ENCODE results near the gene GNL1. TPM values are rescaled to one million over a fixed set of nuclear protein-coding genes. Genes with fewer than 3 reads are reported as not detected.
"Not testable (repeated sequence)": the region's sequence is repeated elsewhere in the genome, so short reads cannot be mapped to it uniquely, and the experiment has no call there.

The GNL1 gene
- total and polyA plus RNA-seq, 4 experiments from 2014 or later = 37.4 to 83.9 (median 67.4) TPM

- ChIA-PET POLR2A (ENCODE audit: partially characterized antibody) (interaction anchor here (0.7 to 8.5 kb wide), 18 partner anchors 7 to 148 kb away, joined by 3 to 132 read pairs (median 12); partner anchors contain the start of genes ABCF1, GNL1, HLA-E and MRPS18B), CTCF (ENCODE audit: partially characterized antibody) (interaction anchor here (0.8 to 10.7 kb wide), 15 partner anchors 7 to 145 kb away, joined by 3 to 242 read pairs (median 12); partner anchors contain the start of gene MDC1)
- peaks cover 44% of the 10 kb centered on the region for H3K36me3 ChIP-seq (ENCODE audit: insufficient read depth, low read length)
- Mint-ChIP-seq H3K36me3 (peaks cover 21 to 47% of the 10 kb centered on the region in 2 donors), H3K27ac (no peak overlapping the region), H3K27me3 (no peaks in the 10 kb centered on the region), H3K4me1 (peaks cover 9 to 28% (median 17%) of the 10 kb centered on the region in 4 donors), H3K4me3 (no peak overlapping the region), H3K9me3 (no peaks in the 10 kb centered on the region)
- no peaks in the 10 kb centered on the region for H3K27me3 ChIP-seq (ENCODE audit: insufficient read depth, low read length)
- H3K27ac ChIP-seq (ENCODE audit: low read depth, low read length) = no peak overlapping the region
- H3K9me3 ChIP-seq (ENCODE audit: control insufficient read depth in 1 of 2, low read length in 2 of 2) = no peaks in the 10 kb centered on the region
- no peak overlapping the region for H3K4me3 ChIP-seq (ENCODE audit: low read length in 2 of 2)
- no peaks in the 10 kb centered on the region for H3K4me1 ChIP-seq (ENCODE audit: insufficient read depth, low read length)
- DNase-seq = no peak
- intact Hi-C loops (cut with micrococcal nuclease) = no loop called here
Observed at GRCh38 chr6:30598912-30599624, 42.8 kb upstream of the GNL1 start.

DNA sequence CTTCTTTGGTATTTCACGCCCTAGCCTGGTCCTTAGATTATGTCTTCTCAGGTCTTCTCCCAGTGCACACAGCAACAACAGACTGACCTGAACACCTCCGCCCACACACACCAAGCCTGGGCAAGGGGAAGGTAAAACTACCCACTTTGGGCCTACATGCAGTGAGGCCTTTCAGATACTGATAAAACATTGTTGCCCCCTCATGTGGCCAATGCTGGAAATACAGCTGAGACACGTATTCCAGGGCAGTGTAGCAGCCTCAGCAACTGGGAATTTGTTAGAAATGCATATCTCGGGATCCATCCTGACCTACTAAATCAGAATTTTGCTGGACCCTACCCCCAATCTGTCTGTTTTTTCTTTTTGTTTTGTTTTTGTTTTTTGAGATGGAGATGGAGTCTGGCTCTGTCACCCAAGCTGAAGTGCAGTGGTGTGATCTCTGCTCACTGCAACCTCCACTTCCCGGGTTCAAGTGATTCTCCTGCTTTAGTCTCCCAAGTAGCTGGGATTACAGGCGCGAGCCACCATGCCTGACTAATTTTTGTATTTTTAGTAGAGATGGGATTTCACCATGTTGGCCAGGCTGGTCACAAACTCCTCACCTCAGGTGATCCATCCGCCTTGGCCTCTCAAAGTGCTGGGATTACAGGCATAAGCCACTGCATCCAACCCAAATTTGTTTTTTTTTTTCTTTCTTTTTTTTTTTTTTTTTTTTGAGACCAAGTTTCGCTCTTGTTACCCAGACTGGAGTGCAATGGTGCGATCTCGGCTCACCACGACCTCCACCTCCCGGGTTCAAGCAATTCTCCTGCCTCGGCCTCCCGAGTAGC lies 41.2 kb upstream of the GNL1 start:
- ChIA-PET POLR2A (ENCODE audit: partially characterized antibody) (interaction anchor here (0.6 to 8.5 kb wide), 22 partner anchors 9 to 147 kb away, joined by 3 to 132 read pairs (median 8); partner anchors contain the start of genes ABCF1, GNL1, HLA-E and MDC1), CTCF (ENCODE audit: partially characterized antibody) (interaction anchor here (0.7 to 10.7 kb wide), 39 partner anchors 9 to 316 kb away, joined by 3 to 242 read pairs (median 5); partner anchors contain the start of genes ABCF1, DHX16, MDC1 and MRPS18B)
- not testable (repeated sequence) for H3K27me3 ChIP-seq (ENCODE audit: insufficient read depth, low read length); H3K9me3 ChIP-seq (ENCODE audit: control insufficient read depth in 1 of 2, low read length in 2 of 2); H3K27ac ChIP-seq (ENCODE audit: low read depth, low read length); H3K4me3 Mint-ChIP-seq; H3K27me3 Mint-ChIP-seq; H3K9me3 Mint-ChIP-seq; H3K4me1 ChIP-seq (ENCODE audit: insufficient read depth, low read length); H3K4me3 ChIP-seq (ENCODE audit: low read length in 2 of 2)
- Mint-ChIP-seq H3K4me1 (peaks cover 5 to 28% (median 9%) of the 10 kb centered on the region in 4 donors), H3K27ac (peak overlapping the region in 6 of 7 donors; percentile 7 to 85 (median 66)), H3K36me3 (peaks cover 9 to 35% of the 10 kb centered on the region in 2 donors)
- peaks cover 28% of the 10 kb centered on the region for H3K36me3 ChIP-seq (ENCODE audit: insufficient read depth, low read length)
- intact Hi-C loops (cut with micrococcal nuclease) = loop anchor here (1.0 kb wide), 3 partner anchors 40 to 114 kb away; partner anchors contain the start of gene PRR3
- peak; percentile 72 to 83 (median 75) for DNase-seq

- H3K27me3 Mint-ChIP-seq = no peaks in the 10 kb centered on the region
- Histone ChIP-seq H3K4me1 (ENCODE audit: insufficient read depth, low read length) (no peaks in the 10 kb centered on the region), H3K27me3 (ENCODE audit: insufficient read depth, low read length) (no peaks in the 10 kb centered on the region), H3K4me3 (ENCODE audit: low read length in 2 of 2) (no peak overlapping the region), H3K36me3 (ENCODE audit: insufficient read depth, low read length) (peaks cover 37% of the 10 kb centered on the region), H3K9me3 (ENCODE audit: control insufficient read depth in 1 of 2, low read length in 2 of 2) (no peaks in the 10 kb centered on the region), H3K27ac (ENCODE audit: low read depth, low read length) (no peak overlapping the region)
- CTCF ChIA-PET (ENCODE audit: partially characterized antibody) = interaction anchor here (0.9 to 10.7 kb wide), 4 partner anchors 34 to 130 kb away, joined by 3 to 242 read pairs (median 118); partner anchors contain the start of gene ATAT1
- H3K36me3 Mint-ChIP-seq = peaks cover 35 to 50% of the 10 kb centered on the region in 2 donors
- H3K4me1 Mint-ChIP-seq = peaks cover 3 to 10% (median 7%) of the 10 kb centered on the region in 4 donors
- H3K9me3 Mint-ChIP-seq = peaks cover 0 to 2% (median 0%) of the 10 kb centered on the region in 8 donors
- intact Hi-C loops (cut with micrococcal nuclease) = no loop called here
- no peak for DNase-seq
- POLR2A ChIA-PET (ENCODE audit: partially characterized antibody) = interaction anchor here (0.5 to 2.6 kb wide), 5 partner anchors 8 to 98 kb away, joined by 3 to 8 read pairs (median 4); no protein-coding TSS in a partner anchor
- H3K4me3 Mint-ChIP-seq = no peak overlapping the region
- peak overlapping the region in 4 of 7 donors; percentile 1 to 54 (median 30) for H3K27ac Mint-ChIP-seq
Observed at GRCh38 chr6:30592287-30592686, 36.0 kb upstream of the GNL1 start.

DNA sequence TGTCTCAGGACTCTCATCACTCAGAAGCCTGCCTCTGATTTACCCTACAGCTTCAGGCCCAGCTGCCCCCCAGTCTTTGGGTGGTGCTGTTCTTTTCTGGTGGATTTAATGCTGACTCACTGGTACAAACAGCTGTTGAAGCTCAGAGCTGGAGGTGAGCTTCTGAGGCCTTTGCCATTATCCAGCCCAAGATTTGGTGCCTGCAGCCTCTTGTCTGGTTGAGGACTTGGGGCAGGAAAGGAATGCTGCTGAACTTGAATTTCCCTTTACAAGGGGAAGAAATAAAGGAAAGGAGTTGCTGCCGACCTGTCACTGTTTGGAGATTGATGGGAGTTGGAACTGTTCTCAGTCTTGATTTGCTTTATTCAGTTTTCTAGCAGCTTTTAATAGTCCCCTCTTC lies 34.7 kb upstream of the GNL1 start:
- no peaks in the 10 kb centered on the region for H3K4me1 ChIP-seq (ENCODE audit: insufficient read depth, low read length)
- H3K4me1 Mint-ChIP-seq = peaks cover 0 to 7% (median 4%) of the 10 kb centered on the region in 4 donors
- H3K27me3 ChIP-seq (ENCODE audit: insufficient read depth, low read length) = no peaks in the 10 kb centered on the region
- intact Hi-C loops (cut with micrococcal nuclease) = no loop called here
- no peaks in the 10 kb centered on the region for H3K9me3 ChIP-seq (ENCODE audit: control insufficient read depth in 1 of 2, low read length in 2 of 2)
- CTCF ChIA-PET (ENCODE audit: partially characterized antibody) = interaction anchor here (0.6 to 2.1 kb wide), 6 partner anchors 10 to 126 kb away, joined by 3 to 7 read pairs (median 4); no protein-coding TSS in a partner anchor
- peak overlapping the region in 3 of 7 donors; percentile 30 to 86 (median 48) for H3K27ac Mint-ChIP-seq
- H3K9me3 Mint-ChIP-seq = peaks cover 0 to 2% (median 0%) of the 10 kb centered on the region in 8 donors
- no peak for DNase-seq
- H3K27me3 Mint-ChIP-seq = no peaks in the 10 kb centered on the region
- H3K4me3 ChIP-seq (ENCODE audit: low read length in 2 of 2) = no peak overlapping the region
- peaks cover 46 to 59% of the 10 kb centered on the region in 2 donors for H3K36me3 Mint-ChIP-seq
- peaks cover 49% of the 10 kb centered on the region for H3K36me3 ChIP-seq (ENCODE audit: insufficient read depth, low read length)
- POLR2A ChIA-PET (ENCODE audit: partially characterized antibody) = interaction anchor here (1.0 to 2.6 kb wide), 5 partner anchors 20 to 98 kb away, joined by 3 to 8 read pairs (median 3); no protein-coding TSS in a partner anchor
- H3K27ac ChIP-seq (ENCODE audit: low read depth, low read length) = no peak overlapping the region
- no peak overlapping the region for H3K4me3 Mint-ChIP-seq

DNA sequence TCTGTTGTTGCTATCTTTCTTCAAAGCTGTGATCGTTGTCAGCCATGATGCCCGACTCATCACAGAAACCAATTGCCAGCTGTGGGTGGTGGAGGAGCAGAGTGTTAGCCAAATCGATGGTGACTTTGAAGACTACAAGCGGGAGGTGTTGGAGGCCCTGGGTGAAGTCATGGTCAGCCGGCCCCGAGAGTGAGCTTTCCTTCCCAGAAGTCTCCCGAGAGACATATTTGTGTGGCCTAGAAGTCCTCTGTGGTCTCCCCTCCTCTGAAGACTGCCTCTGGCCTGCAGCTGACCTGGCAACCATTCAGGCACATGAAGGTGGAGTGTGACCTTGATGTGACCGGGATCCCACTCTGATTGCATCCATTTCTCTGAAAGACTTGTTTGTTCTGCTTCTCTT lies 34.2 kb upstream of the GNL1 start:
- H3K4me3 ChIP-seq (ENCODE audit: low read length in 2 of 2) = no peak overlapping the region
- DNase-seq = no peak
- no peak overlapping the region for H3K27ac ChIP-seq (ENCODE audit: low read depth, low read length)
- Mint-ChIP-seq H3K9me3 (peaks cover 0 to 2% (median 0%) of the 10 kb centered on the region in 8 donors), H3K36me3 (peaks cover 50 to 63% of the 10 kb centered on the region in 2 donors), H3K27me3 (no peaks in the 10 kb centered on the region), H3K4me3 (no peak overlapping the region), H3K27ac (peak overlapping the region in 5 of 7 donors; percentile 25 to 86 (median 48)), H3K4me1 (peaks cover 0 to 7% (median 4%) of the 10 kb centered on the region in 4 donors)
- POLR2A ChIA-PET (ENCODE audit: partially characterized antibody) = interaction anchor here (1.0 to 2.6 kb wide), 5 partner anchors 11 to 98 kb away, joined by 3 to 8 read pairs (median 3); no protein-coding TSS in a partner anchor
- CTCF ChIA-PET (ENCODE audit: partially characterized antibody) = interaction anchor here (0.6 to 2.1 kb wide), 5 partner anchors 11 to 108 kb away, joined by 3 to 7 read pairs (median 5); no protein-coding TSS in a partner anchor
- H3K36me3 ChIP-seq (ENCODE audit: insufficient read depth, low read length) = peaks cover 54% of the 10 kb centered on the region
- intact Hi-C loops (cut with micrococcal nuclease) = no loop called here
- no peaks in the 10 kb centered on the region for H3K9me3 ChIP-seq (ENCODE audit: control insufficient read depth in 1 of 2, low read length in 2 of 2)
- no peaks in the 10 kb centered on the region for H3K27me3 ChIP-seq (ENCODE audit: insufficient read depth, low read length)
- no peaks in the 10 kb centered on the region for H3K4me1 ChIP-seq (ENCODE audit: insufficient read depth, low read length)

DNA sequence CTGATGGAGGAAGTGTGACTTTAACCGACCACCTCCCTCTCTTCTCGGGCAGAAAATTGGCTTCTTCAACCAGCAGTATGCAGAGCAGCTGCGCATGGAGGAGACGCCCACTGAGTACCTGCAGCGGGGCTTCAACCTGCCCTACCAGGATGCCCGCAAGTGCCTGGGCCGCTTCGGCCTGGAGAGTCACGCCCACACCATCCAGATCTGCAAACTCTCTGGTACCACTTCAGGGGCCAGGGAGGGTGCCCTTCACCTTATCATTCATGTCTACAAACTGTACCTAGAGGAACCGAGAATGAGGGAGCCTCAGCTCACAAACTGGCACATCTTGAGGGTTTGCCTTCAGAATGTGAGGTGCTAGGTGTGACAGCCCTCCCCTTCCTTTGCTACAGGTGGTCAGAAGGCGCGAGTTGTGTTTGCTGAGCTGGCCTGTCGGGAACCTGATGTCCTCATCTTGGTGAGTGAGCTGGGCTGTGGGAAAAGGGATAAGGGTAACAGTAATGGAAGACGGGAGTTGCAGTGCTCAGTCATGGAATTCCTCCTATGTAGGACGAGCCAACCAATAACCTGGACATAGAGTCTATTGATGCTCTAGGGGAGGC lies 33.6 kb upstream of the GNL1 start:
- Histone ChIP-seq H3K27ac (ENCODE audit: low read depth, low read length) (no peak overlapping the region), H3K36me3 (ENCODE audit: insufficient read depth, low read length) (peaks cover 61% of the 10 kb centered on the region), H3K4me1 (ENCODE audit: insufficient read depth, low read length) (no peaks in the 10 kb centered on the region), H3K4me3 (ENCODE audit: low read length in 2 of 2) (no peak overlapping the region), H3K9me3 (ENCODE audit: control insufficient read depth in 1 of 2, low read length in 2 of 2) (no peaks in the 10 kb centered on the region), H3K27me3 (ENCODE audit: insufficient read depth, low read length) (no peaks in the 10 kb centered on the region)
- no peak overlapping the region for H3K4me3 Mint-ChIP-seq
- intact Hi-C loops (cut with micrococcal nuclease) = no loop called here
- H3K27me3 Mint-ChIP-seq = no peaks in the 10 kb centered on the region
- H3K9me3 Mint-ChIP-seq = peaks cover 0 to 2% (median 0%) of the 10 kb centered on the region in 8 donors
- ChIA-PET CTCF (ENCODE audit: partially characterized antibody) (interaction anchor here (1.1 to 8.2 kb wide), 5 partner anchors 8 to 108 kb away, joined by 3 to 55 read pairs (median 6); no protein-coding TSS in a partner anchor), POLR2A (ENCODE audit: partially characterized antibody) (interaction anchor here (1.0 to 1.8 kb wide), 4 partner anchors 12 to 97 kb away, joined by 3 to 4 read pairs (median 3); no protein-coding TSS in a partner anchor)
- H3K36me3 Mint-ChIP-seq = peaks cover 55 to 67% of the 10 kb centered on the region in 2 donors
- H3K4me1 Mint-ChIP-seq = peaks cover 0 to 6% (median 2%) of the 10 kb centered on the region in 4 donors
- DNase-seq = no peak
- H3K27ac Mint-ChIP-seq = peak overlapping the region in 1 of 7 donors; percentile 22
